NCI-H1694 treated with DMSO at 0.1 percent for 48 hours (cell line): ENCODE measurements around the gene SLC38A9.
"Not testable (repeated sequence)": the region's sequence is repeated elsewhere in the genome, so short reads cannot be mapped to it uniquely, and the experiment has no call there.

Experiments used
- DNase-seq: peaks from one replicate; lab custom pipeline; 2025; lab: John Stamatoyannopoulos, UW

SLC38A9 gene

DNA sequence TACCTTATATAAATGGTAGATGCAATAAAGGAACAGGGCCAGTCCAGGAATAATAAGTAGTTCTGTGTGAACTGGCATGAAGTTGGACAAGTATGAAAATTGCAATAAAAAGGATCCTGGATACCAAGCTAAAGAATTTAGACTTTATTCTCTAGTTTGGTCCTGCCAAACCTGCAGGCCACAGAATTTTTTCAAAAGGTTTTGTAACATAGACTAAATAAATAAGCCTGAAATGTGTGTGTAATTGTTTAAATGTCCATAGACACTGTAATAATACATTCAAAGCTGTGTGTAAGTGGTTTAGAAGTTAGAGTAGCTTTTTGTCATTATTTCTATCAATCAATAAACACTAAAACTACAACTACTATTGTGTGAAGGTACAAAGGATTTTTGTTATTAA, 101.6 kb downstream of the SLC38A9 start:
- no peak for DNase-seq

- DNase-seq, result no peak
These were observed 102.7 kb downstream of the SLC38A9 start for GRCh38 chr5:55609413-55609812.

DNA sequence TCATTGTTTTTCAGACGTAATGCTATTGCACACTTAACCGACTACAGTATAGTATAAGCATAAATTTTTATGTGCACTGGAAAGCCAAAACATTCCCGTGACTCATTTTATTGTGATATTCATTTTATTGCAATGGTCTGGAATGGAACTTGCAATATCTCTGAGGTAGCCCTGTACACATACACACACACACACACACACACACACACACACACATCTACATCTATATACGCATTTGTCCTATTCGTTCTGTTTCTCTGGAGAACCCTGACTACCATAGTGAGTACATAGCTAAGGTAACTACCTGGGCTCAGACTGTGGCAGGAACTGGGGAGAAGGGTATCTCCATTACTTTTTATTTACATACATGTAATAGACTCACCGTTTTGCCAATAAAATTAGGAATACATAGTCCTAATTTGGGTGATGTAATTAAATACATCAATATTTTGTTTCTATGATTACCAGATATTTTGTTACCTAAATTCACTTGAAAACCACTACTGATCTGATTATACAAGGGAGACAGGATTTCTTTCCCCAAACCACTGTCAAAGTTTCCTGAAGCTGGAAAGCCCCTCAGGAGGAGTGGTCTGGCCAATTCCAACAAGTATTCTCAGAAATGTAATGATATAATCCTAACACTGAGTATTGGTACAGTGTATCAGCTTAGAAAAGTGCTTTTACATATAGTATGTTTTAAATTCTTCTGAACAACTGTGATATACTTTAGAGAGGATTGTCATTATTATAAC, 103.4 kb downstream of the SLC38A9 start:
- DNase-seq, result no peak

DNA sequence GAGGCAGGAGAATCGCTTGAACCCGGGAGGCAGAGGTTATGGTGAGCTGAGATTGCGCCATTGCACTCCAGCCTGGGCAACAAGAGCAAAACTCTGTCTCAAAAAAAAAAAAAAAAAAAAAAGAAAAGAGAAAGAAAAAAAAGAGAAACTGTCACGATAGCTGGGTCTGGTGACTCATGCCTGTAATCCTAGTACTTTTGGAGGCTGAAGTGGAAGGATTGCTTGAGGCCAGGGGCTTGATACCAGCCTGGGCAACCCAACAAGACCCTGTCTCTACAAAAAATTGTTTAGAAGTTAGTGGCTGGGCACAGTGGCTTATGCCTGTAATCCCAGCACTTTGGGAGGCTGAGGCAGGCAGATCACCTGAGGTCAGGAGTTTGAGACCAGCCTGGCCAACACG, 104.8 kb downstream of the SLC38A9 start:
- DNase-seq, result not testable (repeated sequence)

GRCh38 chr5:55604611-55605067, 107.5 kb downstream of the SLC38A9 start:
- DNase-seq, result no peak

- DNase-seq, result no peak
These were observed 108.2 kb downstream of the SLC38A9 start for GRCh38 chr5:55603922-55604321.

DNA sequence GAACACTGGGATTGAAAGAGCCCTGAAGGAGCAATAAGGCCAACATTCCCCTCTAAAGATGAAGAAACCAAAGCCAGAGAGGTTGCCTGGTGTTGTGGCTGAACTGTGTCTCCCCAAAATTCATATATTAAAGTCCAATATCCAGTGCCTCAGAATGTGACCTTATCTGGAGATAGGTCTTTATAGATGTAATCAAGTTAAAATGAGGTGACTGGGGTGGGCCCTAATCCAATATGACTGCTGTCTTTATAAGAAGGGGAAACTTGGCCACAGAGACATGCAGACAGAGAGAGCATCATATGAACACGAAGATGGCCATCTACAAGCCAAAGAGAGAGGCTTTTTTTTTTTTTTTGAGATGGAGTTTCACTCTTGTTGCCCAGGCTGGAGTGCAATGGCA, 110.5 kb downstream of the SLC38A9 start:
- DNase-seq, result no peak

- DNase-seq, result no peak
These were observed 110.9 kb downstream of the SLC38A9 start for GRCh38 chr5:55601204-55601618.

DNA sequence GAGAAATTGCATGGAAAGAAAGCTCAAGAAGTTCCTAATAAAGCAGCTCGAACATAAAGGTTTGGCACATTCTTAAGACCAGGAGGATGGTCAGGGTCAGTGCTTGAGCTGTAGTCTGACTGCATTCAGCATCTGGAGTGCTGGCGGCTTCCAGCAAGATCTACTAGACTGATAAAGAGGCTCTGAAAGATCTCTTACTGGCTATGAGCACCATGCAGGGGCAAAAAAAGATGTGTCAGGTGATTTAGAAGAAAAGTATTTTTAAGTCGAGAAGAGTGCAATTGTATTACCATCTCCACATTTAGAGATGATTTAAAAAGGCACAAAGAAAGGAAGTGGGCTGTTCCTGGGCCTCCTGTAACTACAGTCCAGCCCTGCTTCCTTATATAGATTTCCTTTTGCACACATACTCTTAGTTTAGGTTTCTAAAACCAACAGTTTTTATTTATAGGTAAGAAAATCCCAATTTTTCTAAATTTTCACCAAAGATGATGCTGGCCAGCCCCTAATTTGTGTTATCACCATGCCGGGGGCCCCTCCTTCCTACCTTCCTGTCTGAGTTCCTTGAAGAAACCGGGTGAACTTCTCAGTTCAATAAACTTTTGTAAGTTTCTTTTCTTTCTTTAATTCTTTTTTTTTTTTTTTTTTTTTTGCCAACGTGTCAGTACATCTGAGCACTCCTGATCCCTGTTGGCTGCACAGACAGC, 111.5 kb downstream of the SLC38A9 start:
- DNase-seq, result no peak

DNA sequence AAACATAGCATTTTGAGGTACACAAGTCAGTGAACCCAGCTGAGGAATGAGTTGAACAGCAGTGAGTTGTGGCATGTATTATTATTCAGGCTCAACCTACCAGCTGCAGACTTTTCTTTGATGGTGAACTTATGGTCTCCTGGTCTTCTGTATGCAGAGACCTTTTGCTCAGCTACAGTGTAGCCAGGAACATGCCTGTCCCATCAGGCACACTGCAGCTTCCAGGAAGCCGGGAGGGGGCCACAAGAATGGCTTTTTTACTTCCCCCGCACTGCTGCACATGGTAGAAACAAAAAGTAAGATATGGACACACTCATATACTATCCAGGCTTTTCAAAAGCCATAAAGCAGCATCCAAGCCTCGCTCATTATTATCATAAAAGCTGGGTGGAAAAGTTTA, 112.0 kb downstream of the SLC38A9 start:
- DNase-seq, result no peak

DNA sequence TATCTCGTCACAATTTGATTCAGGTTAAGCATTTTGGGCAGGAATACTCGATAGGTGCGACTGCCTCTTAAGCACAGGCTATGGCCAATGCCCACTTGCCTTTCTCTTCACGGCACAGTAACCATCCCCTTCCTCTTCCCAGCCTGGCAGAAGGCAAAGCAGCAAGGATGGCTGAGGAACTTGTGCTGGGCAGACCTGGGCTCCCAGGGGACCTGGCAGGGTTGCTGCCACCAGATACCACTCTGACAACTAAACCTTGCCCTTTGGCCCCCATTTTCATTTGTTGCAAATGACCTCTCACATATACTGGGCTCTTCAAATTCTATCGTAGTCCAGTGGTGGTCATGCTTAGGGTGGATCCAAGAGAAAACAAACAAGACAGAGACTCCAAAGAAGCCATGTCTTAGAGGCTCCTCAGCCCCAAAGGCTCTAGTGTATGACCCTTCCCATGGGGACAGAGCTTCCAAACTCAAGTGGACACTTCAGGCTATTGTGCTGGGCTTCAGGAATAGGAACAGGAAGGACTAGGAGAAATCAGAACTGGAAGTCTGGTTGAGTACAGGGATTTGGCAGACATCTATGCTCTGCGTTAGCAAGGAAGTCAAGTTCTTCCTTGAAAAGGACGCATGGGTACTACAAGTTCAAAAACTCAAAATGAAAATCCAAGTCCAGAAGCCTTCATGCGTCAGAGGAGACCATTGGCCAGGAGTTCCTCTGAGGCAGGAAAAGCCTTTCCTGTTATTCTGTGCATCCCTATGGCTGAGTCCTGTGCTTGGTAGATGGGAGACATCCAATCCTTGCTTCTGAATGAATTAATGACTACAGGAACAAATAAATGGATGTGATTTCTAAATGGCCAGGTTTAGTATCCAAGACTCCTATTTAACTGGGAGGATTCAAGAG, 112.7 kb downstream of the SLC38A9 start:
- no peak for DNase-seq

GRCh38 chr5:55597014-55597981, 114.8 kb downstream of the SLC38A9 start:
- DNase-seq, result no peak

GRCh38 chr5:55594671-55595070, 117.5 kb downstream of the SLC38A9 start:
- no peak for DNase-seq

DNA sequence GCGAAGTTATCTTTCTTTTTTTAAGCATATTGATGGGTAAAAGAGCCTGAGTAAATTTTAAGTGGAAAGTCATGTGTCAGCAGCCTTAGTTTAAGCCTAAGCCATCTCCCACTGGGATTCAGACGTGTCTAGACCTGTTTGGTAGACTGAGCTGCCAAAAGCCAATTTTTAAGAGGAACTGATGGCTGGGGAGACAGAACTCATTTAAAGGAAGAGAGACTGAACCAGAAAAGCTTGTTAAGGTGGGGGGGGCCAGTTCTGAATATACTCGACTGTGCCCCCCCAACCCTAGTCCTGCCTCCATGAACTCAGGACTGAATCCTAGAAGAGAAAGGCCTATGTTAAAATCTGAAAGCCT, 119.0 kb downstream of the SLC38A9 start:
- DNase-seq, result peak; percentile 80

GRCh38 chr5:55592388-55593114, 119.6 kb downstream of the SLC38A9 start:
- DNase-seq, result no peak

GRCh38 chr5:55591686-55592085, 120.4 kb downstream of the SLC38A9 start:
- DNase-seq, result no peak

- DNase-seq, result no peak
These were observed 126.9 kb downstream of the SLC38A9 start for GRCh38 chr5:55585206-55585610.

GRCh38 chr5:55584398-55585205, 127.5 kb downstream of the SLC38A9 start:
- no peak for DNase-seq

- no peak for DNase-seq
These were observed 128.5 kb downstream of the SLC38A9 start for GRCh38 chr5:55583578-55583977.

DNA sequence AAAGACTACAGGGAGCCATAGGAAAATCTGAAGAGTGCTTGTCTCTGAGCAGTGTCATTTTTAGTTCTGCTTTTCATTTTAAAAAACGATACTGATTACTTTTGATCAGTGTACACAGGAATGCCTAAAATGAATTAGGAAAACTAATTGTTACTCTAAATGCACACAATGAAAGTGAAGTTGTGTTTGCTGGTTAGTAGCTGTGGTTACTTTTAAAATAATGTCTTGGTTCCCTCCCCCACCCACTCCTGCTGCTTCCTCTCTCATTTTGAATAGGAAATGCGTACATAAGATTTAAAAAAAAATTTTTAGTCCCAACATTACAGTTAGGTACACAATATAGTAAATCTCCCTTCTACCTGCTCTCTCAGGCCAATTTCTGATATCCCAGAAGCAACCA, 129.9 kb downstream of the SLC38A9 start:
- DNase-seq, result no peak
